SH-SY5Y (cell line): ENCODE measurements around the gene DGLUCY.

Experiments used
- GATA2 ChIP-seq: IDR thresholded peaks from 2 replicates; pipeline ENCODE4 v1.6.1; 2011; ENCODE audit warnings: mild to moderate bottlenecking, low read depth, low read length
- GATA3 ChIP-seq: IDR thresholded peaks from 2 replicates; pipeline ENCODE4 v1.6.1; 2011; ENCODE audit warnings: low read depth, mild to moderate bottlenecking, low read length, moderate library complexity

DNA sequence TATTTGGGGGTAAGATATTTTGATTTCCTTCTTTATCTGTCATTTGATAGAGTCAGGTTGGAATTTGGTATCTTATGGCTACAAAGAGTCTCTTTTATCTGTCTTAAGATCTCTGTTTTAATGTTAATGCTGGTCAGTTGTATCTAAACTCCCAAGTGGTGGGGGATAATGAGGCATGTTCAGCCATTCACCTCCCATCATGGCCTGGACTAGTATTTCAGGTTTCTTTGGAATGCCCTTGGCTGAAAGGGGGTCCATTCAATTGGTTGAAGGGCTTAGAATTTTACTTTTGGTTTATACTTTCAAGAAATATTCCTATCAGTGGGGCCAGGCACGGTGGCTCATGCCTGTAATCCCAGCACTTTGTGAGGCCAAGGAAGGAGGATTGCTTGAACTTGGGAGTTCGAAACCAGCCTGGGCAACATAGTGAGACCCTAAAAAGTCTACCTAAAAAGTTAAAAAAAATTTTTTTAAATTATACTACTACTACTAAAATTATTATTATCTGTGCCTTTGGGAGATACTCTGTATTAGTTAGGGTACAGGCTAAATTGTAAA lies 4.7 kb downstream of the DGLUCY start:
- TF ChIP-seq GATA2: no peak
- no peak for TF ChIP-seq GATA3
